ENCODE results near the gene NKAIN2.

NKAIN2 gene

DNA sequence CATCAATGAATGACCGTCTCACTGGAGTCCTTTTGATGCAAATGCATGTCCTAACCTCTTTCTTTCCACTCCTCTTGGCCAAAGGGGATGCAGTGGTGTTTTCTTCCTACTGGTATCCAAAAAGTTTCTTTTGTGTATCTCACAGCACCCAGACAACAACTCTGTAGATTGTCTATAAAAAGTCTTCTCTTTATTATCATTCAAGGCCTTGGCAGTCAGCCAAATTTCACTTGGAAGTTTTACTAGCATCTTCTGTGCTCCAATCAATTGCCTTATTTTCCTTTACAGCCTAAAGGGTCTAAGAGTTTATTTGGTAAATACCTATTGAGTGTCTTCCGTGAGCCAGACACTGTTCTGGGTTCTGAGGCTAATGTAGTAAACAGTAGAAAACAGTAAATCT, 1008.4 kb downstream of the NKAIN2 start:
- no peak for DNase-seq (ENCODE audit: low read depth, low spot score)

DNA sequence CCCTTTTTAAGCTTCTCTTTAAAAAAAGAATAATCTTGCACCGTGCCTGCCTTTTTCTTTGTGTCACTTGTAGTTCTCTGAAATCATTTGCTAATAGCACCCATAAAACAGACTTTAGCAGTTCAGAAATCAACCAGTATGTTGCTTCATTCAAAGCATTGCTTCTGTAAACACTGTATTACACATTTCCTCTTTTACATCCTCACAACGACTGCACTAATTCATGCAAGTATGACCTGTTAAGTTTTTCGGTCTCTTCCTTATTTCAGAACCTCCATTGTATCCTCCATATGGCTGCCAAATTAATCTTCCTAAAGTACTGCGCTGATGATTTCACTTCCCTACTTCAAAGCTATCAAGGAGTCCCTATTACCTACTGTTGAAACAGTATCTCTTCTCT, 1015.7 kb downstream of the NKAIN2 start:
- DNase-seq (ENCODE audit: low read depth, low spot score) = no peak

DNA sequence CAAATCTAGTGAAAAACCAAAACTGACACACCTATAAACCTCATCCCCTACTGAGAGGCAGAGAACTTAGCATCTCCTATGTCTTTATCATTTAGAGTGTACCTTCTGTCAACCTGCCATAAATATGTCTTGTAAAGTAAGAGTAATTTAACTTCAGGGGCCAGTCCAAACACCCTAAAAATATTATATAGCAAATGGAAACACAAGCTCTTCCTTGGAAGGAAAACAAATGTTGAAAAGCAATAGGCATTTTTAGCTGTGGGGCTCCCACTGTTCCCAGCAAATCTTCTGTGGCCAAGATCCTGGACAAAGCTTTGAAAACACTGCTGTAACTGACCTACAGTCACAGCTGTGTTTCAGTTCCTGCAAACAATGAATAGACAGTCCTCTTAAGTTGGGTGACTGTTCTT, 1018.5 kb downstream of the NKAIN2 start:
- no peak for DNase-seq (ENCODE audit: low read depth, low spot score)

DNA sequence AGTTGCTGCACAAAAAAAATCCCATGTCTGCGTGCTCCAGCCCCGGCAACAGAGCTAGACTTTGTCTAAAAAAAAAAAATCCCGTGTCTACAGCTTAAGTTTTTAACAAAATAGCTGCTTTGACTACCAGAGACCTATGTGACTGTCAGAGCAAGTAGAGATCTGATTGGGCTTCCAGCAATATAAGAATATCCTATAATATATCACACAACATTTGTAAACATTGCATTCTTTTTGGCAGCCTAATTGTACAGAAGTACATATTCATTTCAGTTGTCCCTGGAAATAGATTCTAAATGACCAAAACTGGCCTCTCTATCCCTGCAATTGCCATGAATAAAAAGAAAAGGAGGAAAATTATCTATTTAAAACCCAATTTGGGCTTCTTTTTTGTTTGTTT, 1019.1 kb downstream of the NKAIN2 start:
- DNase-seq (ENCODE audit: low read depth, low spot score) = no peak

DNA sequence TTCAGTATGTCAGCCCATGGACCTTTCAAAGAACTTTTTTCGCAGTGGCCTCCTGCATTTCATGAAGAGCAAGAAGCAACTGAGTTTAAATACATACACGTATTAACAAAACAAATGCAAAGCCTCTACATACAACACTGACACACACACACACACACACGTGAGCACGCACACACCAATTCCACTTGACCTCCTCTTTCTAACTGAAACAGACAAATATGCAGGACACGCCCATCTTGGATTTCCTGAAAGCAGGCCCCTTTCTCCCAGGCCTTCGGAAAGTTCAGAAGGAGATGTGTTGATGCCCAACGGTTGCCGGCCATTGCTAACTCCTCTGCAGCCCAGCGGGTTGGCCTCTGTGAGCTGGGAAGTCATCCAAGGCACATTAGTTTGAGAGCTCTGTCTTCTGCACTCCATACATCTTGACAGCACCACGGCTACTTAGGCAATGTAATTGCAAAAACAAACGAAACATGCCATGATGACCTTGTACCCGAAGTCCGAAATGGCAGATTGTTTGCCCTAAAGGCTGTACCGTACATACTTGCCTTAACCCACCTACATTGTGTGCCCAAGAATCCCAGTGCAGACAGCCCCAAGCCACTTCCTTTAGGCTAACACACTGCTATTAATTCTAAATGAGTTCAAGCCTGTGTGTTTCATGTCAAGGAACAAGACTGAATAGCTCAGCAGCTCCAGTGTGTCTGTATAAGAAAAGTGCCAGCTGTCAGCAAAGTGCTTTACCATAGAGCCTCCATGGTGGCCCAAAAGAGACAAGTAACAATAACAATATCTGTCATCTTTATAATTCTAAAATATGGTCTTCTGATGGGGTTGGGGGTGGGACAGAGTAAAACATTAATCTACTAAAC, 1019.8 kb downstream of the NKAIN2 start:
- DNase-seq (ENCODE audit: low read depth, low spot score) = no peak

DNA sequence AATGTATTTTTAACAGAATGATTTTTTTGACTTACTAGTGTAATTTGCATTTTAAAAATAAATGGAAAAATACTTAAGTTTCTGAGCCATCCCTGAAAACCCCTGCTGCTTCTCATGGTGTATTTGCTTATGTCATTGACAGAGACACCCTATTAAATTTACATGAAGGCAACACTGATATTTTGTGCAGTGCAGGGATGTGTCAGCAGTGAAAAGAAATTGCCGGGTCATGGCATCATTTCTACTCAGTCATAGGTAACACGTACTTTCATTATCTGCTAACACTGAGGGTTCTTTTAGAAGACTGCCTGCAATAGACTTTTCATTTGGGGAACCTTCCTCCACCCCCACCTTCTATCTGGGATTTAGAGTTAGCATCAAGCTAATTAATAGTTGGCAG, 1021.9 kb downstream of the NKAIN2 start:
- DNase-seq (ENCODE audit: low read depth, low spot score) = no peak

DNA sequence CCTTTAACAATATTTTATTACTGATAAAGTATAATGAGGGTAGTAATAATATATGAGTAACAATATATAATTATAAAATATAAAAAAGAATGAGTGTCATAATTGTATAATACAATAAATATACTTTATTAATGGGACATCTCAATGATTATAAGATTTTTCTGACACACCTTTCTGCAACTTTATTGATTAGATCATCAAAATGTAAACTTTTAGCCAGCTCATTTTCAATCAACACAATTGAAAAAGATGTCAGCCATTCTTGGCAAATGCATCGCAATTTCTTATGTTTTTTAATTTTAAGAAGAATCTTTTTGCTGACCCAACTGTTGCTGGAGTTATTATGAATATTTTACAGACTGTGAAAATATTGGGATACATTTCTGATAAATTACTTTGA, 1026.2 kb downstream of the NKAIN2 start:
- DNase-seq (ENCODE audit: low read depth, low spot score) = no peak

DNA sequence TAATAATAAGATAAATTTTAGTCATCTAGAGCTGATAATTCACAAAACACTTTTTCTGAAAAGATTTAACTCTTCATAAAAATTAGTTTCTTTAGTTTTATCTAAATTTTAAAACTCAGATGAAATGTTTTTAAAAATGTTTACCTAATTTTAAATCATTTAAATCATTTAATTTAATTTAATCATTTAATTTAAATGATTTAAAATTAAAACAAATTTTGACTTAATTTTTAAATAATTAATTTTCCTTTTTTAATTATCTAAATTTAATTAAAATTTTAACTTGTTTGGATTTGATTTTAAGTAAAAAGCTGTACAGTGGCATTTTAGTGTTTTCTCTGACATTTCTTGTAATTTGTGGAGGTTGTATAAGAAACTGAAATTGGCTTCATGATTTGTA, 1026.8 kb downstream of the NKAIN2 start:
- DNase-seq (ENCODE audit: low read depth, low spot score) = no peak

DNA sequence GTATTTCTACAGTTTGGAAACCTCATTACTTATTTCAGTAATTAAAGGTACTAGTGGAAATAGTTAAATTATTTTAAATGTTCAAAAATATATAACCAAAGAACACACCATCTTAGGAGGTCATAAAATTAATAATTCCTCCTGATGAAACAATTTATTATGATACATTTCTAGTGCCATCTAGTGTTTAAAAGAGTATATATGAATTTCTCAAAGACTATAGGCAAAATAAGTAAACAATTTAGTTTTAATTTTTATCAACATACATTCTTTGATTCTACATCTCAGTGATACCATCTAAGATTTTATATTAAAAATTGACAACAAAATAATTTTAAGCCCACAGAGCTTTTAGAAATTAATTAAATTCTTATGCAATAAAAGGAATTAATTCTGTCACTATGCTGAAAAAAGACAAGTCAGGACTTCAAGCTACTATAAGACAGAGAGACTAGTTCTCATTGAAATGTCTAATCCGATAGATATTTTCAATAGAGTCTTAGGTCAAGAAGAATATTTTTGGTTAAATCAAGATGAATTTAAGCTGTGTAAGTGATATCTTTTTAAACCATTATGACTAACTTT, 1050.8 kb downstream of the NKAIN2 start:
- DNase-seq (ENCODE audit: low read depth, low spot score) = no peak

DNA sequence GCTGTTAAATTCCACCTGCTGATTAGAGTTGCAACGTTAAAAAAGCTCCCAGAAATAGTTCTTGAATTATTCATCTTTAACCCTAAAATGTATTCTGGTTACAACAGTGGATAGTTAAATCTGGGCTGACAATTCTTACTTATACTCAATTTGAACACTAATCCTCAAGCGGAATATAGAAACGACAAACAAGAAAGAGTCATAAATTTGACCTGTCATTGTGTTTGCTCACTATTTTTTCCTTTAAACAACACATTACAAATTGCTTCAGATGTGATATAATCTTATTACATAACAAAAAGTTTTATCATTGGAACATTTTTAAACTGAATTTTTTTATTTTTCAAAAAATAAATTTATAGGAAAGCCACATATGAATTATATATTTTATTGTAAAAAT, 1054.1 kb downstream of the NKAIN2 start:
- DNase-seq (ENCODE audit: low read depth, low spot score) = no peak

DNA sequence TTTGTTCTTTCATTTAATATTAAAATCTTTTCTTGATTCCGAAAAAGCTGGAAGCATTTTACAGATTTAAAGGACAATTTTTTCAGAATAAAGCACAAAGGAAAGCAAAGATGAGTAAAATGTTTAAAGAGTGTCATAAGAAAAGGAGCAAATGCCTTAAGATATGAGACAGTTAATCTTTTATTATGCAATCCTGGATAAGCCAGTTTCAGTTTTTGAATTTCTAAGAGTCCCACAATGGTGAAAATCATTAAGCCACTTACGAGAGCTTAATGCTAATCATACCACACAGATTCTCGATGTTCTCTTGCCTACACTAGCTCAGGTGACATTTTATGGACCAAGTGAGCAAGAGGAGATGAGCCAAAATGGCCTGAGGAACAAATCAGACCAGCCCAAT, 1054.9 kb downstream of the NKAIN2 start:
- no peak for DNase-seq (ENCODE audit: low read depth, low spot score)

DNA sequence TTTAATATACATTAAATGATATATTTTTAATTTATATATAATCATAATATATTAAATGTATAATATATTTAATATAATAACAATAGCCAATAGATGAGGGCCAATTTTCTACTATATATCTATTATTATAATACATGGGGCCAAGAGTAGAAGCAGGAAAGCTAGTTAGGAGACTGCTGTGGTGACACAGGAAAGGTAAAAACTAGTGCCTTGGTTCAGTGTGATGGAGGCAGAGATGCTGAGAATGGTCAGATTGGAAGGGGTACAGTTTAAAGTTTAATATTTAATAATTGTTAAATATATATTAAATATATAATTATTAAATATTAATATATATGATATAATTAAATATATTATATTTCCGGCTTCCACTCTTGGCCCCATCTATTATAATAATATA, 1055.7 kb downstream of the NKAIN2 start:
- no peak for DNase-seq (ENCODE audit: low read depth, low spot score)

DNA sequence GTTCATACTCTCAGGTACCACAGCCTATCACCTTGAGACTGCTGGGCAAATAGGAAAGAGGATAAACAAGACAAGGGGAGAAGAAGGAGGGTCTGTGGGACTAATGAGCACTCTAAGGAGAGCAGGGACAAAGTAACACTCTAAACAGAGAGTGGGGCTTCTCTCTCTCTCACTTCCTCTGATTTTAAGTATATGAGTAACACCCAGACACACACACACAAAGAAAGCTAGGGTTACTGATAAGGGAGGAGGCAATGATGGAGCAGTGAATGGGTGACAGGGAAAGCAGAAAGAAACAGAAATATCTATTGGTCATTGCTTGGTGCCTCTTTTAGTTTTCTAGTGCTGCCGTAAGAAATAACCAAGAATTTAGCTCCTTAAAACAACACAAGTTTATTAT, 1062.4 kb downstream of the NKAIN2 start:
- DNase-seq (ENCODE audit: low read depth, low spot score) = no peak

DNA sequence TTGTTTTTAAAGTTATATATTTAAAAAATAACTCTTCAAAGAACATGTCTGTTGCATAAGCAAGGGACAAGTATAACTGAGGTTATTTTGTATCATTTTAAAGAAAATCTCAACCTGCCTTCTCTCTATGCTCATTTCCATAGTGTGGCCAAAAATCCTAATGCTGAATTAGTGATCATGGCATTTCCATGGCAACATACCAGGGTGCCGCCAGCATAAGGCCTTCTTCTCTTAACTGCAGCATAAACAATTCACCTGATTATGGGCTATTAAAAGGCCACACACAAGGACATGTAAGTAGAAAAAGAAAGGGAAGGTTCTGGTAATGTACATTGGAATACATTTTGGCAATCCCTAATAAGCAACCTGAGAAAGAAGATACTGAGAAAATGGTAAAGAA, 1063.5 kb downstream of the NKAIN2 start:
- DNase-seq (ENCODE audit: low read depth, low spot score) = no peak

DNA sequence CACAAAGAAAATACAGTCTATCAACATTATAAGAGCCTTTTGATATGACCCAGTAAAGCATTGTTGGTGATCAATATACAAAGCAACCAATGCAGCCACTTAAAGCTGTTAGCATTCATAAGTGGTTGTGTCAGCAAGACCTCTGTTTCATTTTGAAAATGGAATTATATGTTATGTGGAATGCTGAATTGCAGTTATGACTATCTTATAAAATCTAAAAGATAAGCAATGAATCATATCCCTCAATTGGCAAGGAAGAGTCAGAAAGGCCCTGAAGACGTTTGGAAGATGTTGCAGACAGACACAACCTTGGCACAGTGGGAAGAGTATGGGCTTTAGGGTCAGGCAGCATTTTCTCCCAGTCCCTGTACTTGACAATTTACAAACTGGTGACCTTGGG, 1064.8 kb downstream of the NKAIN2 start:
- no peak for DNase-seq (ENCODE audit: low read depth, low spot score)

DNA sequence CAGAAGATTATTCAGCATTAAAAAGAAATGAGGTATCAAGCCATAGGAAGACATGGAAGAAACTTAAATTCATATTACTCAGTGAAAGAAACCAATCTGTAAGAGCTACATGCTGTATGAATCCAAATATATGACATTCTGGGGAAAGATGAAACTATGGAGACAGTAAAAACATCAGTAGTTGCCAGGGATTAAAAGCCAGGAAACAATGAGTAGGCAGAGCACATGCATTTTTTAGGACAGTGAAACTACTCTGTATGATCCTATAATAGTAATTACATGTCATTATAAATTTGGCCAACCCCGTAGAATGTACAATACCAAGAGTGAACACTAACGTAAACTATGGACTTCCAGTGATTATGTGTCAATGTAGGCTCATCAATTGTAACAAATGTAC, 1065.8 kb downstream of the NKAIN2 start:
- no peak for DNase-seq (ENCODE audit: low read depth, low spot score)

DNA sequence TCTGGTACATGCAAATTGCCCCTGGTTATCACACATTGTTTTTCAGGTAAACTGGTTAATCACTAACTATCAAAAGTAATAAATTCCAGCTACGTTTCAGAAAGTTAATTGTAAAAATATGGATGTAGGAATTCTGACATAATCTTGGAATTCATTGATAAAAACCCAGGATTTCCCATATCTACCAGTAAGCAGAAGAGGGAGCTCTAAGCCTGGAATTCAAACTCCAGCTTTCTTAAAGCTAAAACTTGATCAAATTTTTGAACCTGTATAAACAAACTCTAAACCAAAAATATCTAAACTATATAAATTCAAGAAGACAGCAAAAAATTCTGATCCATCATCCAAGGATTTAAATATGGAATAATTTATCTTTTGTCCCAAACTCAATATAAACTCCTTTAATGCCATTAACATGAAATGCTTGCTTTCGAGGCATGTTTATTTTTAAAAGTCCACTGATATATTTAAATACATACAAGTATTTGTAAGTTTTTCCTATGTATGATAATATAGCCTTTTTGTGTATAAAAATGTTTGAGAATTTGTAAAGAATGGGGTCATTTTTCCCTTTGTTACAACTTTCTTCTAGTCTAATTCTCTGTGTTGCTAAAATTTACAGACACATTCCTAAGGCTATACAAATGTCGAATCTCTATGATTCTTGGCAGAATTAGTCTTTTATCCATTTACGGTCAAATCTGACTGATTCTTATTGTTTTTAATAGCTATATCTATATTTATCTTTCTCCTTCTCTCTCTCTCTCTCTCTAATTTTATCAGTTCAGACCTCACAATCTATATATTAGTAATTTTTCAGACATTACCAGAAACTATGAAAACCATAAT, 1067.2 kb downstream of the NKAIN2 start:
- no peak for DNase-seq (ENCODE audit: low read depth, low spot score)

DNA sequence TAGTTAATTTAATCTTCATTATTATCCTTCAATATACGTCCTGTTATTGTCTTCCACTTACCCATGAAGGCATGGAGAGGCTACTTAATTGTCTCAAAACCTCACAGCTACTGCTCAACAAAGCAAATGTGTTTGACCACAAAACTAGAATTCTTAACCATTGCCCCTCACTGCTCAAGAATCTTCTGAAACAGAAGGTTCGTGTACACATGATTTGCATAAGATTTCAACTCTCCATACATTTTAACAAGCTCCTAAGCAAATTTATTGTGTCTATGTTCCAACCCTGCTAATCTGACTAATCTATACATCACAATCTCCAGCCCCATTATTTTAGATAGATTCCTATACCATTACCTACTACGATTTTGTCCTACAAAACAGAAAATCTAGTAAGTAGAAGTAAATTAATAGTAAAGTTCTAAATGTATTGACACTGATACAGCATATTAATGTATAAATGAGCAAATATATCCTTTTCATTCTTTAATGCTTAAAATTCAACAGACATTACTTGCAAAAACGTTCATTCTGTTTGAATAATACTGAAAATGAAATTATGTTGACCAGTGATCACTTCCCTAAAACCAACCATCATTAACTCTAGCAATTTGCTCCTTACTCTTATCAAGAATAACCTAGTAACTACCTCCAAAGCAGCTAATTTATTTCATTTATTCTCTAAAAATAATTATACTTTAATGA, 1068.8 kb downstream of the NKAIN2 start:
- DNase-seq (ENCODE audit: low read depth, low spot score) = no peak

DNA sequence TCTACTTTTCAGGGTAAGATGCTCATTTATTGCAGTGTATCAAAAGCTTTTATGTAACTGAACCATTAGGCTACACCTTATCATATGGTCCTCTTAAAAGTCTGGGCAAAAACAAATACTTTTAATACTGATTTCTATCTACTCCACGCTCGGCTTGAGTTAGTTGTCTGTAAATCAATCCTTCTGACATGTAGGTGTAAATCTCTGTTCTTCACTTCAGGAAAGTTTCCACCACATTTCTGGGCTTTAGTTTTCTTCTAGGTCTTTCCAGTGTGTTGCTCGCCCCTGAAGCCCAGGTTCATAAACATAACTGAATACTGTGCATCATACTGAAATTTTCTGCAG, 1069.4 kb downstream of the NKAIN2 start:
- no peak for DNase-seq (ENCODE audit: low read depth, low spot score)
